ENCODE data around the gene MOGAT1. TPM values are rescaled to one million over a fixed set of nuclear protein-coding genes. Genes with fewer than 3 reads are reported as not detected.

MOGAT1 gene
- total RNA-seq, 4 donors from 2014 or later: not detected

GRCh38 chr2:222651718-222652418, 19.6 kb upstream of the MOGAT1 start:
- peak overlapping the region in 2 of 4 donors; percentile 58 to 81 for H3K27ac ChIP-seq
- no peak for TF ChIP-seq CTCF (IDR thresholded peaks at IDR 0.05)
- no peak for TF ChIP-seq POLR2A (IDR thresholded peaks at IDR 0.05)
- peaks cover 0 to 27% (median 0%) of the 10 kb centered on the region in 4 donors for H3K4me1 ChIP-seq
- peaks cover 0 to 15% (median 0%) of the 10 kb centered on the region in 3 donors for H3K36me3 ChIP-seq
- no peak for DNase-seq
- H3K9me3 ChIP-seq: no peaks in the 10 kb centered on the region
- no peaks in the 10 kb centered on the region for H3K27me3 ChIP-seq
- no peak overlapping the region for H3K4me3 ChIP-seq

- peak in 1 of 3 donors; percentile 63 for DNase-seq
- Histone ChIP-seq H3K27ac (peak overlapping the region in 3 of 4 donors; percentile 25 to 81 (median 58)), H3K4me1 (peaks cover 0 to 27% (median 0%) of the 10 kb centered on the region in 4 donors)
These were observed 18.8 kb upstream of the MOGAT1 start for GRCh38 chr2:222652491-222653255.

GRCh38 chr2:222653280-222653679, 18.2 kb upstream of the MOGAT1 start:
- Histone ChIP-seq H3K4me3 (peak overlapping the region in 1 of 4 donors; percentile 13), H3K27ac (peak overlapping the region in 2 of 4 donors; percentile 58 to 81), H3K9me3 (no peaks in the 10 kb centered on the region), H3K36me3 (peaks cover 0 to 1% (median 0%) of the 10 kb centered on the region in 3 donors), H3K4me1 (peaks cover 0 to 27% (median 0%) of the 10 kb centered on the region in 4 donors), H3K27me3 (no peaks in the 10 kb centered on the region)
- no peak for TF ChIP-seq CTCF (IDR thresholded peaks at IDR 0.05)
- no peak for TF ChIP-seq POLR2A (IDR thresholded peaks at IDR 0.05)
- no peak for DNase-seq

More at GRCh38 chr2:222652491-222653255, 18.8 kb upstream of the MOGAT1 start:
- peak overlapping the region in 1 of 4 donors; percentile 13 for H3K4me3 ChIP-seq
- no peaks in the 10 kb centered on the region for H3K27me3 ChIP-seq
- no peaks in the 10 kb centered on the region for H3K9me3 ChIP-seq
- peaks cover 0 to 7% (median 0%) of the 10 kb centered on the region in 3 donors for H3K36me3 ChIP-seq
- peak; percentile 24 to 81 for TF ChIP-seq POLR2A (IDR thresholded peaks at IDR 0.05)
- no peak for TF ChIP-seq CTCF (IDR thresholded peaks at IDR 0.05)

- no peaks in the 10 kb centered on the region for H3K27me3 ChIP-seq
- peaks cover 0 to 27% (median 0%) of the 10 kb centered on the region in 4 donors for H3K4me1 ChIP-seq
- peak within 1 kb of the TSS; percentile 83 to 92 (median 88) for H3K27ac ChIP-seq
- peak within 1 kb of the TSS; percentile 76 to 95 (median 84) for H3K4me3 ChIP-seq
- DNase-seq: peak; percentile 94 to 98 (median 94)
- H3K9me3 ChIP-seq: no peaks in the 10 kb centered on the region
- H3K36me3 ChIP-seq: no peaks in the 10 kb centered on the region
- TF ChIP-seq POLR2A (IDR thresholded peaks at IDR 0.05): peak; percentile 57 to 85
- TF ChIP-seq CTCF (IDR thresholded peaks at IDR 0.05): no peak
These were observed 15.5 kb upstream of the MOGAT1 start, which contains the start of gene FARSB for GRCh38 chr2:222655787-222656525. Gene FARSB, minus strand, starts transcription at chr2:222656092. Its CDS starts 19 bp downstream, at chr2:222656073.

Data from Peyer's patch (tissue), 4 donors.